Lower leg skin (tissue), 3 donors: Measurements from ENCODE around the gene PTCD3.

Source experiments
- POLR2A ChIP-seq, 2 donors: fragments of 450-650 bp; IDR thresholded peaks; one replicate each; pipeline ENCODE4 v1.6.1; 2016 to 2017; ENCODE audit warnings: antibody characterized with exemption in 2 of 2, mild to moderate bottlenecking in 1 of 2, moderate library complexity in 1 of 2
- TF ChIP-seq, protein P1 (sequence below), 3 donors: fragments of 450-650 bp; IDR thresholded peaks; one replicate each; pipeline ENCODE4 v1.5.1; 2016; ENCODE audit warnings: antibody characterized with exemption in 3 of 3, mild to moderate bottlenecking in 3 of 3, moderate library complexity in 2 of 3

- TF ChIP-seq, protein P1, sequence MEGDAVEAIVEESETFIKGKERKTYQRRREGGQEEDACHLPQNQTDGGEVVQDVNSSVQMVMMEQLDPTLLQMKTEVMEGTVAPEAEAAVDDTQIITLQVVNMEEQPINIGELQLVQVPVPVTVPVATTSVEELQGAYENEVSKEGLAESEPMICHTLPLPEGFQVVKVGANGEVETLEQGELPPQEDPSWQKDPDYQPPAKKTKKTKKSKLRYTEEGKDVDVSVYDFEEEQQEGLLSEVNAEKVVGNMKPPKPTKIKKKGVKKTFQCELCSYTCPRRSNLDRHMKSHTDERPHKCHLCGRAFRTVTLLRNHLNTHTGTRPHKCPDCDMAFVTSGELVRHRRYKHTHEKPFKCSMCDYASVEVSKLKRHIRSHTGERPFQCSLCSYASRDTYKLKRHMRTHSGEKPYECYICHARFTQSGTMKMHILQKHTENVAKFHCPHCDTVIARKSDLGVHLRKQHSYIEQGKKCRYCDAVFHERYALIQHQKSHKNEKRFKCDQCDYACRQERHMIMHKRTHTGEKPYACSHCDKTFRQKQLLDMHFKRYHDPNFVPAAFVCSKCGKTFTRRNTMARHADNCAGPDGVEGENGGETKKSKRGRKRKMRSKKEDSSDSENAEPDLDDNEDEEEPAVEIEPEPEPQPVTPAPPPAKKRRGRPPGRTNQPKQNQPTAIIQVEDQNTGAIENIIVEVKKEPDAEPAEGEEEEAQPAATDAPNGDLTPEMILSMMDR (IDR thresholded peaks at IDR 0.05) = no peak
- no peak for TF ChIP-seq POLR2A (IDR thresholded peaks at IDR 0.05)
Measured at GRCh38 chr2:86065512-86065911, 40.5 kb upstream of the PTCD3 start.
